Lower lobe of right lung (tissue), 2 donors: ENCODE data around the gene AMFR. TPM values are rescaled to one million over a fixed set of nuclear protein-coding genes. Genes with fewer than 3 reads are reported as not detected.

ENCODE experiments used
- ATAC-seq, 2 donors: fragments of 200-7000 bp; cut with Tn5 transposase; one replicate each; pipeline ENCODE4 v1.9.1; 2020 to 2022; ENCODE audit warnings: mild to moderate bottlenecking in 2 of 2, moderate library complexity in 2 of 2
- DNase-seq: peaks from one replicate; pipeline ENCODE4 v3.0.0-alpha.2; 2020
- H3K27ac ChIP-seq: fragments of 200-600 bp; one replicate; pipeline ENCODE4 v1.8.0; 2022
- H3K27me3 ChIP-seq: fragments of 200-600 bp; one replicate; pipeline ENCODE4 v1.8.0; 2022; ENCODE audit warnings: low read depth
- H3K36me3 ChIP-seq: fragments of 200-600 bp; one replicate; pipeline ENCODE4 v1.8.0; 2022; ENCODE audit warnings: mild to moderate bottlenecking
- H3K4me1 ChIP-seq: fragments of 200-600 bp; one replicate; pipeline ENCODE4 v1.8.0; 2022
- H3K4me3 ChIP-seq: fragments of 200-600 bp; one replicate; pipeline ENCODE4 v1.8.0; 2022; ENCODE audit warnings: mild to moderate bottlenecking
- H3K9me3 ChIP-seq: fragments of 200-600 bp; one replicate; pipeline ENCODE4 v1.8.0; 2022
- CTCF ChIP-seq: fragments of 200-600 bp; IDR thresholded peaks from one replicate; pipeline ENCODE4 v1.8.0; 2022; ENCODE audit warnings: antibody characterized with exemption, mild to moderate bottlenecking
- intact Hi-C: fragments of 100-400 bp; cut with DNase I; formaldehyde crosslinking; loops from one replicate; pipeline ENCODE4 v1.11.0; 2022
- total RNA-seq: library from RNA; stranded (reverse); fragmentation: NEBNext Ultra II Directional; extraction: Animal tissue kit (Norgen Biotek cat#: 25700); gene quantifications from one replicate; pipeline ENCODE4 v1.2.1, GENCODE V29; 2021
- donor health status: DM: no; HTN: yes; CAD: no; lungs with severe emphysema.

Gene AMFR
- total RNA-seq, 1 donor from 2014 or later: 90.4 TPM

DNA sequence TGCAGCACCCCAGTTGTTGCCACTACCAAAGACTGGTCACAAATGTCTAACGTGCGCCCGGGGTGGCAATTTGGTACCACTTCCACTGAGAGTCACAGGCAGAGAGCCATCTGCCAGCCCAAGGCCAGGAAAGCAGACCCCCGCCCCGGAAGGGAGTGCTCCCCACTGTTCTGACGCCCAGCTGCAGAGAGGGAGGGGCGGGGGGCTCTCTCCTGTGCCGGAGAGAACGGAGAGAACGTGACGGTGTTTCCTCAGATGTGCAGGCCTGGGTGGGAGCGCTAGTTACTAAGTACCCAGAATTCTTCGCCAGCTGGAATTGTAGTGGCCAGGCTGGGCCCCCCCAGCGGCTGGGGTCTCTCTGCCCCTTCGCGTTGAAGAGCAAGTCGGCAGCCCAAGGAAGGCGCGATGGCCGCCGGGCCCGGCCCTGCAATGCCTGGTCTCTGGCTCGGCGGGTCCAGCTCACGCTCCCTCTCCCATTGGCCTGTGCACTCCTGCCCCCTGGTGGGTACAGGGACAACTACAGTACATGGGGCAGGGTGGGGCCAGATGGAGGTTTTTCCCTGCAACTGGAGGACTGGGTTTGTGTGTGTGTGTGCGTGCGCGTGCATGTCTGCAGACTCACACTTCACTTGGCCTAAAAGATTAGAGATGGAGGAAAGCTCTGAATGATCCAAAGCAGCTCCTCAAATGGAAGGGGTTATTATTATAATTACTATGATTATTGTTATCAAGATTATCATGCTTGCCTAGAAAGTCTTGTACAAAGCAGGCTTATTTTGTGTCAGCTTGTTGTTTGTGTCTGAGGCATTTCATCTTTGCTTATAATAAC is 107.1 kb downstream of the AMFR start:
- DNase-seq (peak; percentile 82), ATAC-seq (peak; percentile 97)
- H3K27ac ChIP-seq: no peak overlapping the region
- no peaks in the 10 kb centered on the region for H3K9me3 ChIP-seq
- H3K27me3 ChIP-seq: peaks cover 8% of the 10 kb centered on the region
- intact Hi-C loops: loop anchor here (5.0 kb wide), 1 partner anchor 371 kb away; no protein-coding TSS in a partner anchor
- peaks cover 9% of the 10 kb centered on the region for H3K4me1 ChIP-seq
- peak; percentile 96 for TF ChIP-seq CTCF
- peak overlapping the region; percentile 11 for H3K4me3 ChIP-seq
- H3K36me3 ChIP-seq: no peaks in the 10 kb centered on the region

DNA sequence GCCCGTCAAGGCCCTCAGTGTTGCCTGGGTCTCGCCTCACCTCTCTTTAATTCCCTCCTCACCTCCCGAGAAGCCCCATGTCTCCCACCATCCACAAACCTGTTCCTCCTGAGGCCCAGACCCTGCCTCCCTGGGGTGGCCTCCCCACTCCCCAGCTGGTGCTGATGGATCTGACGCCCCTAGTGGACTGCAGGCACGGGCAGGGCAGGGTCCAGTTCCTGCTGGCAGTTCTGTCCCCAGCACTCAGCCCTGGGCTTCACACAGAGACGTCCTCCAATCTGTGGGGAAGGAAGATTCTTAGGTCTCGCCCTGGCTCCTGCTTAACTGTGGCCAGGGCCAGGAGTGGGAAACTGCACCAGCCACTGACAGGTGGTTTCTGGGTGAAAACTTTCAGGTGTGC is 108.8 kb downstream of the AMFR start:
- Histone ChIP-seq H3K4me1 (peaks cover 9% of the 10 kb centered on the region), H3K4me3 (no peak overlapping the region), H3K27me3 (peaks cover 8% of the 10 kb centered on the region), H3K36me3 (no peaks in the 10 kb centered on the region), H3K9me3 (no peaks in the 10 kb centered on the region), H3K27ac (no peak overlapping the region)
- no peak for TF ChIP-seq CTCF
- ATAC-seq: no peak
- DNase-seq: no peak
- intact Hi-C loops: loop anchor here (5.0 kb wide), 1 partner anchor 369 kb away; no protein-coding TSS in a partner anchor

DNA sequence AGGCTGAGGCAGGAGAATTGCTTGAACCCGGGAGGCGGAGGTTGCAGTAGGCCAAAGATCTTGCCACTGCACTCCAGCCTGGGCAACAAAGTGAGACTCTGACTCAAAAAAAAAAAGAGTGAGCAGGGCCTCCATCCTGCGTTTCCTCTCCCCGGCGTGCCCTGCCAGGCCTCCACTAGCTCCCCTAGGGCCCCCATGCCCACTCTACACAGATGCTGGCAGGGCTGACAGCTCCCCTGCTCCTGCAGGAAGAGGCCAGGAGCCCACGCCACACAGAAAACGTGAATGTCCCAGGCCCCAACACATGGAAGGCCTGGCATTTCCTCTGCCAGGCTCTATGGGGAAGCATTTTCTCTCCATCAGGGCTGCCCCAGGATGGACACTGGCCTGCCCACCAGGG is 109.4 kb downstream of the AMFR start:
- no peak for TF ChIP-seq CTCF
- H3K27ac ChIP-seq: no peak overlapping the region
- intact Hi-C loops: loop anchor here (5.0 kb wide), 1 partner anchor 369 kb away; no protein-coding TSS in a partner anchor
- ATAC-seq (no peak), DNase-seq (no peak)
- H3K4me1 ChIP-seq: peaks cover 9% of the 10 kb centered on the region
- H3K36me3 ChIP-seq: no peaks in the 10 kb centered on the region
- no peak overlapping the region for H3K4me3 ChIP-seq
- H3K9me3 ChIP-seq: no peaks in the 10 kb centered on the region
- H3K27me3 ChIP-seq: peaks cover 8% of the 10 kb centered on the region

DNA sequence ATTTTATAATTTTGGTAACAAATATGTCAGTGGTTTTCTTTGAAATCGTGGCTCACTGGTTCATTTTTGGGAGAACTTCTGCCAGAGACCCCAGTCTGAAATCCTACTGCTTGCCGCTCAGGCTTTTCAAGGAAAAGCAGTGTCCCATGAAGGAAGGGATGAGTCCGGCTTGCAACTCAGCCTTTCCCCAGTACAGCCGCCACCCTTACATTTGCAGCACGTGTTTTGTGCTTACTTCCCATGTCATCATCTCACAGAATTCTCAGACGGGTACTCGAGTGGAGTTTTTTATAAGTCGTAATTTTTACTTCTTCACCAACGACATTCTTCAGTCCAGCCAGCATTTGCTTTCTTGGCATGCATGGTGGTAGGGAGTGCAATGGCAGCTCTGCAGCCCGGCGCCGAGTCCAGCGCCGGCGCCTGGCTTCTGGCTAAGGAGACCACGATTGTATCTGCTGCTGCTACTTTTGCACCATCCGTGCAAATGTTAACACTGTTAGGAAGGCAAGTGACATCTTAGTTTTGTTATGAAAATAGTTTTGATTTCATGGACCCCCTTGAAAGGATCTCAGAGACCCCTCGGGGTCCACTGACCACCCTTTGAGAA is 111.0 kb downstream of the AMFR start:
- intact Hi-C loops: no loop called here
- no peak for ATAC-seq
- H3K36me3 ChIP-seq: no peaks in the 10 kb centered on the region
- H3K4me1 ChIP-seq: peaks cover 9% of the 10 kb centered on the region
- H3K27ac ChIP-seq: no peak overlapping the region
- no peak for TF ChIP-seq CTCF
- no peak overlapping the region for H3K4me3 ChIP-seq
- no peaks in the 10 kb centered on the region for H3K9me3 ChIP-seq
- H3K27me3 ChIP-seq: peaks cover 8% of the 10 kb centered on the region
- DNase-seq: no peak

- Histone ChIP-seq H3K36me3 (no peaks in the 10 kb centered on the region), H3K9me3 (no peaks in the 10 kb centered on the region), H3K4me3 (no peak overlapping the region), H3K27ac (no peak overlapping the region), H3K27me3 (peaks cover 3% of the 10 kb centered on the region), H3K4me1 (no peaks in the 10 kb centered on the region)
- DNase-seq (no peak), ATAC-seq (no peak)
- no peak for TF ChIP-seq CTCF
- intact Hi-C loops: no loop called here
Observed at GRCh38 chr16:56312556-56312955, 112.8 kb downstream of the AMFR start.
